T47D (cell line): ENCODE measurements around the gene CYB561D2.
A peak's percentile ranks its signal among the peaks of the same experiment; 100 is the strongest.
"Not testable (repeated sequence)": the region's sequence is repeated elsewhere in the genome, so short reads cannot be mapped to it uniquely, and the experiment has no call there.

Experiments used
- DNase-seq, 2 experiments: peaks; one replicate each; pipeline versions ENCODE4 v3.0.0 to v3.0.0-alpha.2; 2011 to 2012; ENCODE audit warnings: low read depth in 1 of 2, low spot score in 1 of 2
- JUND ChIP-seq: IDR thresholded peaks from 2 replicates; pipeline ENCODE4 v1.6.1; 2012; ENCODE audit warnings: low read depth
- in situ Hi-C: cut with HindIII; loops from 2 replicates; pipeline ENCODE4 v1.10.0; 2016; ENCODE audit warnings: low sequenced_read_pairs, low pct_unique_long_range_greater_than_20kb

Gene CYB561D2

GRCh38 chr3:50350527-50351322, at the start of gene CYB561D2, which contains the start of gene NPRL2:
TSS of gene CYB561D2 (plus strand) at chr3:50350862. CDS start at chr3:50351434, 572 bp downstream.
TSS of gene NPRL2 (minus strand) at chr3:50350775. CDS start at chr3:50350652, 123 bp downstream.
- no peak for TF ChIP-seq JUND
- in situ Hi-C loops = no loop called here
- DNase-seq = peak; percentile 85 to 95

DNA sequence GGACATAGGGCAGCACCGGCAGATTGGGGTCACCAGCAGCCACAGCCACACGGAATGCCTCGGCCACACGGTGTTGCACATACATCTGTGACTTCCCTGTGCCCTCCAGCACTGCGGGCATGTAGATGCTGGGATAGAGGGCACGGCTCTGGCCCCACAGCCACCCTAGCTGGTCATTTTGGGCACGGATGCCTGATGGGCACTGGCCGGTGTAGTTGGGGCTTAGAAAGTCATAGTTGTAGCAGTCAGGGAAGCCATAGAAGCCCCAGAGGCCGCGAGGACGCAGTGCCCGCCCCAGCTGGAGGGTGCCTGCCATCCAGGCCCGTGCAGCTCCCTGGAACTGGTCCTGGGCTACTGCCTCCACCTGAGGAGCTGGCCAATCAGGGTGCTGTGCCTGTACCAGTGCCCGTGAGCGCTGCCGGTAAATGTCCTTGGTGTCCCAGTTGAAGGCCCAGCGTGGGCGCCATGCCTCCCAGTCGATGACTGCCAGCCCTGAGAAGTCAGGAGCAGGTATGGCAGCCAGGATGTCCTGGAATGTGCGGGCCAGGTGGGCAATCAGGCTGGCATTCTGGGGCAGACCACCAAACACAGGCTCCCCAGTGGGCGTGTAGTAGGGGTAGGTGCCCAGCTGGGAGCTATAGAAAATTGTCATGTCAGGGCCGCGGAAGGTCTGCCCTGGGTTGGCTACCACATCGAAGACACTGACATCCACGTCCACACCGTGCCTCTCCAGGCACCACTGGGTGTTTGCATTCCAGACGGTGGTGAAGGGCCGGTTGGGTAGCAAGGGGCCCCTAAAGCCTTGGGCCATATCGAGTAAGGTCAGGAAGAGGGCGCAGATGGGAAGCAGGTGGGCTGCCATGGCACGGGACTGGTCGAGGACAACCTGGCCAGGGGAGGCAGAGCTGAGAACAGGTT, 48.3 kb upstream of the CYB561D2 start:
- no peak for DNase-seq
- TF ChIP-seq JUND = no peak
- in situ Hi-C loops = no loop called here

DNA sequence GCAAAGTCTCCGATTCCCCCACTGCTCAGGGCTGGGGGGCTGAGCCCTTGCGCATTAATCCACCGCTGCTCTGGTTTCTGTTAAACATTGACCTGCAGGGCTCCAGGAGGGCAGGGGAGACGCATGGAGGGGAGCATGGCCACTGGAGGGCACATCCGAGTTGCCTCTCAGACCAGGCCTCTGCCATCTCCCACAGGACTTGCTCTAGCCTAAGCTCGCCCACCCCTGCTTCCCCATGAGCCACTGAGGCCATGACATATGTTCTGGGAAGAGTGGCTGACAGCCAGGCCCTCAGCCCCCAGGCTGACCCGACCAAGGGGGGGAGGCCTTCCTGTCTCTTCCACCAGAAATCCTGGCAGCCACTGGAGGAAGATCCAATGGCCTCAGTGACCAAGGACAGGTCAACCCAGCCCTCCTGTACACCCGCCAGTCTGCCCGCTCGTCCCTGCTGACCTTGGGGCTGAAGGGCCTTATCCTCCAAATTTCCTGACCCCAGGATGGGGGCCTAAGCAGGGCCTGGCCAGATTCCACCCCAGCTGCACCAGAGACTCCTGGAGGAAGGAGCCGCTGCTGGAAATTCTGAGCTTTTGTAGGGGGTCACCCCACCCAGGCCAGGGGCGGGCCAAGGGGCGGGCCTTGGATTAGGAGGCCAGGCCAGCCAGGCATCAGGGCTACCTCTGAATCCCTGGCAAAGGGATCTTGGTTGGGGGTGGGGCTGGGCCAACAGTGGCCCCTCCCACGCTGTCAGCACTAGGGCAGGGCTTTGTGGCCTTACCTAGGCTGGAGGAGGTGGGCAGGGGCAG, 47.4 kb upstream of the CYB561D2 start, which contains the start of gene HYAL1:
Gene HYAL1 (minus strand): TSS at position 562 of the 803 bp plus-strand sequence. CDS start 618 bp downstream, outside the sequence.
- peak in 1 of 2 experiments; percentile 61 for DNase-seq
- in situ Hi-C loops = no loop called here
- no peak for TF ChIP-seq JUND

DNA sequence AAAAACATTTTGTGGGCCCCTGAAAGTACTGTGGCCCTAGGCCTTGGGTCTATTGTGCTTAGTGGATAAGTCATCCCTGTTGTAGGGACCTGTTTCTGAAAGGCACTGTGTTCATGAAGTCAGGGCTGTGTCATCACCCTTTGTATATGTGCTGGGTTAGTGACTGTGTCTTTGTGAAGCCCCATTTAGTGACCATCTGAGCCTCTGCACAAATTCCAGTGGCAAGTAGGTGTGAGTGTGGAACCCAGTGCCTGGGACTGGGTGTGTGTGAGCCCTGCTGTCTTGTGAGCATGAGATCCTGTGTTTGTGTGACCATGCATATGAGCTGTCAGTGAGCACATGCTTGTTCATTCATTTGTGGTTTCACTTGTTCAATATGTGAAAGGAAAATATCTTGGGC, 46.1 kb upstream of the CYB561D2 start:
- in situ Hi-C loops = no loop called here

GRCh38 chr3:50312041-50312440, 38.6 kb upstream of the CYB561D2 start:
- DNase-seq, in situ Hi-C loops: not testable (repeated sequence)

More for the DNA sequence above, 46.1 kb upstream of the CYB561D2 start:
- no peak for DNase-seq
- TF ChIP-seq JUND = no peak

- no peak for DNase-seq
- in situ Hi-C loops = no loop called here
- TF ChIP-seq JUND = no peak
Observed at GRCh38 chr3:50314342-50314741, 36.3 kb upstream of the CYB561D2 start.

DNA sequence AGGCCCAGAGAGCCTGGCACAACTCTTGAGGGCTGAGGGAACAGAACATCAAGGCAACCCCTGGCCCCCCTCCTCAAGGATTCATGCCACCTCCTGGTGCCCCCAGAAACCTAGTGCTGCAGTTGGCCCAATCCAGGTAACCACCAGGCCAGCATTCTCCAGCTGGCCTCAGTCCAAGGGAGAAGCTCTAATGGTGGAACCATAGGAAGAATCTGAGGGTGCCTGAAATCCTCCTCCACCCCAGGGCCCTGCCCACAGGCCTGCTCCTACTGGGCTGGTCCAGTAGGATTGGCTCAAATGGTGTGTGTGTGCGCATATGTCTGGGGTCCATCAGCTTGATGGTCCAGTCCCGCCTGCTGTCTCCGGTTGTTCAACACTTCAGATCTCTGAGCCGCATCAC, 35.8 kb upstream of the CYB561D2 start:
- TF ChIP-seq JUND = no peak
- in situ Hi-C loops = no loop called here
- DNase-seq = no peak

DNA sequence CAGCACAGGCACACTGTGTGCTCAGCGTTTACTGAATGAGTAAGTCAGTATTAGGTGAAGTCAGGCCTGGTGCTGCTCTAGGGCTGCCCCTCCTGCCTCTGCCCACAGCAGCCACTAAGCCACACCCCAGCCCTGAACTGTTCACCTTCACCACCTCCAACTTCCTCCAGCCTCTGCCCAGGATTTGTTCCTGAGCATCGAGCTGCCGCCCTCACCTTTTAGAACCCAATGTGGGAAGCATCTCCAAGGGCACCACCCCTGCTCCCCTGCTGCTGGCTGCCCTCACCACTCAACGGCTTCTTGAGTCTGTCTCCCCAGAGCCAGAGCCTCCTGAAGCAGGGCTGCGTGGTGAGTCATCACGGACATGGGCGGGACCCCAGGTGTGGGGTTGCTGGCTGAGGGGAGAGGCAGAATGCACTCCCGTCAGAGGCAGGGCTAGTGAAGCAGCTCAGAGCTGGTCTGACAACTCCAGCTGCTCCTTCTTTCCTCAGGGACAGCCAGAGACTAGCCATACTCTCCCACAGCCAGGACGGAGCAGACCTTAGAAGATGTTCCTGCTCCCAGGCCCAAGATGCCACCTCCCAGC, 33.9 kb upstream of the CYB561D2 start:
- DNase-seq = peak in 1 of 2 experiments; percentile 87
- in situ Hi-C loops = no loop called here
- TF ChIP-seq JUND = no peak

DNA sequence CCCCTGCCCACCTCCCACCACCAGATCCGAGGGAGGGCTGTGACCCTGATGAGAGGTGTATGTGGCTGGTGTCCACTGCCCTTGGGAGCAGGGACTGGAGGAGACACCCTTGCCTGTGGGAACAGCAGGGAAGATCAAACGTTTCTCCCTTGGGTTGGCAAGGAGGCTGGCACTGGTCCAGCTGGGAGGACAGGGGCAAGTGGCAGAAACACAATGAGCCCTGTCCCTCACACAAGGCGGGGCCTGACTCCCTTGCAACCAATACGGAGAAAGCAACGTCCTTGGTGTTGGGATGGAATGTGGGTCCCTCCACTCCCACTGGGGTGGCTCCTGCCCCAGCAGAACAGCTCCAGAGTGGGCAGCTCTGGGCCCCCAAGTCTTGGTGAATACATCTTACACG, 33.4 kb upstream of the CYB561D2 start:
- in situ Hi-C loops = no loop called here
- DNase-seq = peak in 1 of 2 experiments; percentile 68
- no peak for TF ChIP-seq JUND

GRCh38 chr3:50318163-50318562, 32.5 kb upstream of the CYB561D2 start:
- in situ Hi-C loops = no loop called here
- DNase-seq = no peak
- TF ChIP-seq JUND = no peak

DNA sequence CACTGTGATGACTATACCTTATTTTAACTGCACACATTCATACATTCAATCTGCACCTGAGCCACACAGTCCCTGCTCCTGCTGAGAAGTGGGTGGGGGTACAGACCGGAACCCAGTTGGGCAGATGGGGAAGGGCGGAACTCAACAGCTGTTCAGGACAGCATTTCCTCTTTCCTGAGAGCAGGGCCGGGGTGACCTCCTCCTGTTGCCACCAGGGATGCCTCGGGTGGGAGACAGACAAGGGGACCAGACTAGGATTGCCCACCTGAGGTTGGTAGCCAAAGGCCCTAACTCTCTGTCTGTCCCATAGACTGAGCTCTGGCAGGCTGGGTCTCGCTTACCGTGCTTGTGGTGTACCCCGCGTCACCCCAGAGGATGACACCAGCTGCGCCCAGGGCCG, 32.0 kb upstream of the CYB561D2 start:
- in situ Hi-C loops = no loop called here
- no peak for DNase-seq
- no peak for TF ChIP-seq JUND

- no peak for DNase-seq
Observed at GRCh38 chr3:50319181-50319893, 31.3 kb upstream of the CYB561D2 start.

More at GRCh38 chr3:50319181-50319893, 31.3 kb upstream of the CYB561D2 start:
- in situ Hi-C loops = no loop called here
- no peak for TF ChIP-seq JUND
